ENCODE measurements around the gene IARS1.

IARS1 gene

DNA sequence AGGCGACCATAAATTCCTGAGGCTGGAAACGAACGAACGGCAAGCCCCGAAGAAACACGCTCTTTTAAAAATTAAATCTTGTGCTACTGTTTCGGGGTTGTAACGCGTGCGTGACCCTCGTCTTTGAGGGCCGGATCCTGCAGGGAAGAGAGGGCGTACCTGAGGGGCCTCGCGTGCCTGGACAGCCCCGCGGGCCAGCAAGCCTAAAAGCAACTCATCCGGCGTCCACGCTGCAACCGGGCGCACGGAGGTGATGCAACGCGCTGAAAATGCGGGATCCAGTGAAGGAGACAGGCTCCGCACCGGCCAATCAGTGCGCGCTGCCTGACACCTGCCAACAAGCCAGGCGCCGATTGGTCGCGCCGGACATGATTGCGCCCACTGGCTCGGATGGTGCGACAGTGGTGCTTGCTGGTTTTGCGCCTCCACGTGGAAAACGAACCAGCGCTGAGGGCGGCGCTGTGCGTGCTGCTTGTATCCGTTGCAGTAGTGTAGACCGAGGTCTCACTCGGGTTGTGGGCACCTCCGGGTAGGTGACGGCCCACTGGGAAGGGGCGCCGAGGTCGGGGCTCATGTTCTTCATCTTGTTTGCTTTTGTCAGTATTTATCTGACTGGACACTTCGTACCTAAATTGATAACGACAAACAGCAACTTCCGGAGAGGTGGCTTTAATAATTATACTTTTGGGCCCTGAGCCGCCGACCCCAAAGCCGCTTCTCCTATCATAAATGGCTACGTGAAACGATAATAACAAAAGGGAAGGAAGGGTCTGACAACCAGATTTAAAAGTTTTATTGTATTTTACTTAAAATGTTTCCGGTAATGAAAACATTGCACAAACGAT, at the start of gene IARS1:
Gene IARS1 (minus strand): TSS at position 246 of the 845 bp plus-strand sequence. CDS start 4,278 bp downstream, outside the sequence.
- H3K4me3 ChIP-seq: peak within 1 kb of the TSS; percentile 58 to 84 (median 71)

DNA sequence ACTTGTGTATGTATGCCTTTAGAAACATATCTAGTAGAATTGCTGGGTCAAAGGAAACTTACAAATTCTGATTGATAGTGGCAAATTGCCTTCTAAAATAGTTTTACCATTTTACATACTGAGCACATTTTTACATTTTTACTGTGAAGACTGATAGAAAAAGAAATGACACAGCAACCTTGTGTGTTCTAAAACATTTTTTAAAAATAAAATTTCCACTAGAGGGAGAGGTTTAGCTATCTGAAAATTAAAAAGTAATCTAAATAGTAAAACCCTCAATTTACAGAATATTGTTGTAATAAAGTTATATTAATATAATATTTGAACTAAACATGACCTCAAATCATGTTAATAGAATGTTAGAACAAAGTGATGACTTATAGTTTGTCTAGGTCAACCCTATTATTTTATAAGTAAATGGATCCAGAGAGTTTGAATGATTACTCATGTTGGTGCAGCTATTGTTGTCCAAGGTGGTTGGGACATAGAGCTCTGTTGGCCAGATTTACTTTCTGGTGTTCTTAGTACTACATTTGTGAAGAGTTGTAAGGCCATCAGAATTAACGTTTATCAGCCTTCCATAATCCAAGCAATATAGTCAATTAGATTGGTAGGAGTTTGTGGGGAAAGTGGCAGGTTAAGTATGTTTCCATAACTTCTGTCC, 49.5 kb upstream of the IARS1 start:
- peak overlapping the region in 6 of 21 experiments; percentile 5 to 58 (median 26) for H3K27ac ChIP-seq

More for the DNA sequence above, at the start of gene IARS1:
- H3K27ac ChIP-seq: peak within 1 kb of the TSS; percentile 35 to 91 (median 78)

DNA sequence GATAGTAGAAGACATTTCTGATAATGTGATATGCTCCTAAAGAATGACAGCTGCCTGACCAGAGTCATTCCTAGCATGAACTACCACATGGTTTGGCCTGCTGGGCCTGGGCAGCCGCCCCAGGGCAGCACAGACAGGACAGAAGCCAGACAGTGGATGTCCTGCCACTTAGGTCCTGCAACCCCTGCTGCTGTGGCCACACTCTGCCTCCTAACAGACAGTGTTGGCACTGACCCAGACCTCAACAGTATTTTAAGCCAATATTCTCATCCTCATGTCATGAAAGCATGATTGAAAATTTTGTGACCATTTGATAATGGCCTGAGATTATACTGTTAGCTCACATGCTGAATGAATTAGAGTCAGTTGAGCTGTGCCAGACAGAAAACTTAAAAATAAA, 48.1 kb upstream of the IARS1 start:
- Histone ChIP-seq H3K4me3 (no peak overlapping the region), H3K27ac (peak overlapping the region in 4 of 21 experiments; percentile 5 to 47 (median 27))

More for the DNA sequence above, 49.5 kb upstream of the IARS1 start:
- no peak overlapping the region for H3K4me3 ChIP-seq

DNA sequence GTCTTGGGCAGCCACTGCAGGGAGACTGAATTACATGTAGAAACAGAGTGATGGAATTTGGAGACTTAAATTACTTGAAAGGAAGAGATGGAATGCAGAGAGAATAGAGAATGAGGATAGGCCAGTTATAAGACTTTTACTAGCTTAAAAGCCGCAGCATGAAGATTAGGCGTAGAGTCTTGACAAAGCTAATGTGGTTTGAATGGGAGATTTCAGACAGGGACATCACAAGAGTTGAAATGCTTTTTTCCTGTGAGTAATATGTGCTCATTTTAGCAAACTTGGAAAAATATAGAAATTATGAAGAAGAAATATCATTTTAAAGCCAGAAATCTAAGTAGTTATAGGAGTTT, 39.8 kb upstream of the IARS1 start:
- Histone ChIP-seq H3K27ac (no peak overlapping the region), H3K4me3 (no peak overlapping the region)

DNA sequence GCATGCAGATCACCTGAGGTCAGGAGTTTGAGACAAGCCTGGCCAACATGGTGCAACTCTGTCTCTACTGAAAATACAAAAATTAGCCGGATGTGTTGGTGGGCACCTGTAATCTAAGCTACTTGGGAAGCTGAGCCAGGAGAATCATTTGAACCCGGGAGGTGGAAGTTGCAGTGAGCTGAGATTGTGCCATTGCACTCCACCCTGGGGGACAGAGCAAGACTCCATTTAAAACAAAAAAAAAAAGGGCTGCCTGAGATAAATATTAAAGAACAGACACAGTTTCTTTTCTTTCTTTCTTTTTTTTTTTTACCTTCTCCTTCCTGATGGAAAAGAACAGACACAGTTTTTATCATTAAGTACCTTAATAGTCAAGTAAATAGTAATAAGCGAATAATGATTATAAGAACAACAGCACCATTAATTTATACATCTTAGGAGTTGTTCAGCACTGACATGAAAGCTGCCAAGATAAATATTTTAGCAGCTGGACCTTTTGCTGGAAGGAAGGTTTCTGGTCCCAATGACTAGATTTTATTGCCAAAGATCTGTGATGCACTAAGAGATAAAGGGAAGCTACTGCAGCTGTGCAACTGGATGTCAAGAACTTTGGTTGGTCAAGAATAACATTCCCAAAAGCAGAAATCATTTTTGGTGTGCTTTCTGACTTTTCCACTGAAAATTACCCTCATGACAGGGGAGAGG, 39.2 kb upstream of the IARS1 start:
- Histone ChIP-seq H3K27ac (no peak overlapping the region), H3K4me3 (no peak overlapping the region)

DNA sequence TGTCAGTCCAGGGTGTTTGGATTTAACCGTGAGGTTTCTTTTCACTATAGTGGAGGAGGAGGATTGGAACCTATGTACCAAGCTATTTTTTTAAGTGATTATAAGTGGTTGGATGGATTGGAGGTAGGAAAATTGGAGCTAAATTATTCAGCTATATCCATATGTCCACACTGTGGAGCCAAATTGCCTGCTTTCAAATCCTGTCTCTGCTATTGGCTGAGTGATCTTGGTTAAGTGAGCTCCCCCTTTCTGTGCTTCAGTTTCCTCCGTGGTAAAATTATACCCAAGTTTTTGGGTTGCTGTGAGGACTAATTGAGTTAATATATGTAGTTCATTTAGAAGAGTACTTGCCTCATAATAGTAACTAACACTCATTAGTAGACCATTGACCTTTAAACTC, 34.7 kb upstream of the IARS1 start:
- Histone ChIP-seq H3K27ac (peak overlapping the region in 2 of 21 experiments; percentile 5 to 49), H3K4me3 (no peak overlapping the region)

DNA sequence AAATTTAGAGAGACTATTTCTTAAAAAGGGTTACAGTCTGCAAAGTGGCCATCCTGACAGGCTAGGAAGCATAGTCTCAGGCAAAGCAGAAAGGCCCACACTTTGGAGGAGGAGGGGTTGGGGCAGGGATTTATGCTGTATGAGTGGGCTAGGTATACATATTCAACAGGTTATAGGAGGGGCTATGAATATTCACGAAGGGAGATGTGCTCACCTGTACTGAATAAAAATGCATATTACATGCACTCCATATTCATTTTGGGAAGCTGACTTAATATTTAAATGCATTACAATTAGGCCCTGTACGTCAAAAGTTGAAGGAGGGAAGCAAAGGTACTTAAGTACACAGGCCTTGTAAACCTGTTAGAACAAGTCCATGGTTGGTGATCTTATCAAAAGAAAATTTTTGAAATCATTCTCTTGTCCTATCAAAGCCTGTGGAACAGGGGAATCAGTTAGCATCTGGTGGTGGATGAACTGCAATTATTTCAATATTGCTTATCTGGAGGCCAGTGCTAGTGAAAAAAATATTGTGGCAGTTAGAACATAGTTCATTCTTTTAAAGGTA, 33.9 kb upstream of the IARS1 start:
- Histone ChIP-seq H3K4me3 (no peak overlapping the region), H3K27ac (peak overlapping the region in 3 of 21 experiments; percentile 4 to 11 (median 5))

DNA sequence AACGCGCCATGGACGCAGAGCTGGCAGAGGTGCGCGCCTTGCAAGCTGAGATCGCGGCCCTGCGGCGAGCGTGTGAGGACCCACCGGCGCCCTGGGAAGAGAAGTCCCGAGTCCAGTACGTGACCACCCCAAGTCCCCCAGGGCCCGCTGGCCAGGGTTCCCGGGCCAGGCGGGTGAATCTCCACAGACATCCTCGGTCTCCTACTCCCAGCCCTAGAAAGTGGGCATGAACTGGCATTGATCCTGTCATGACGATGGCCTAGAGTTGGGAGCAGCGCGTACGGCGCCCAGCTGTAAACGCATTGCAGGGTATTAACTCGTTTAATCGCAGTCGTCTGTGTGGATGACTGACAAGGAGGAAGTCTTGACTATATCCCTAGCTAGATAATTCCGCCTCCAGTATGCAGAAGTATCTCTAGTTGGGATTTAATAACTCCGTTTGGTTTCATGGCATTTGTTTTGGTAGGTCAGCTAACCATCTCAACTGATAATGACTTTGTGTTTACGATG, 32.5 kb upstream of the IARS1 start:
- H3K4me3 ChIP-seq: peak overlapping the region; percentile 62 to 91 (median 68)
- H3K27ac ChIP-seq: peak overlapping the region; percentile 83 to 100 (median 99)

DNA sequence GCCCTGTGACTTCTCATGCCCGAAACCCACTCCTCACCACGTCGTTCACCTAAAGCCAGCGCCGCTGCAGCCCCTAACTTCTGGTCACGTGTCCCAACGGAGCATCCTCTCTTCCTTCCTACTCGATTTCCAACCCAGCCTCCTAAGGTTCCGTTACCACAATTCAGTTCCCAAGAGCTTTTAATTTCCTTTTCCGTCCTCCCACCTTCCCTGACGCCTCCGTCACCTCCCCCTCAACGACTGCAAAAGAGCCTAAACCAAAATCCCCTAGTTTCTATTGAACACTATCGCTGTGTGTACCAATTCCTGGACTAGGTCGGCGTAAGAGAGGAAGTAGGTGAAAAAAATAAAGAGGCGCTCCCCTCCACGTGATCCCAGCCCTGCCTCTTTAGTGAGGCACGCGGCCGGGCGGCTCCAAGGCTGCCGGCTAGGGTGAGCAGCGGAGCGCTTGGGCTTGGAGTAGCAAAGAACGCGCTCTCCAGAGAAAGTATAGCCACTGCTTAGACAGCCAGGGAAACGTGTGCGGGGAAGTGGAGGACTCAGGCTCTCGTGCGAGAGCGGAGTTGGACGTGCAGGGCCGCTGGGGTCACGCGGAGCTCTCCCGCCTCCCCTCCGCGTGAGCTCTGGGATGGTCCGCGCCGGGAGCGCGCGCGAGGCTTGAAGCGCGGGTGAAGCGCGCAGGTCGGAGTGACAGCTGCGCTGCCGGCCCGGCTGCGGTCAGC, 31.9 kb upstream of the IARS1 start, which contains the start of the genes CENPP and NOL8:
Gene CENPP (plus strand): TSS at position 685 of the 722 bp plus-strand sequence.
Gene NOL8 (minus strand): TSS at position 82 of the 722 bp plus-strand sequence. CDS start 1,189 bp downstream, outside the sequence.
- H3K27ac ChIP-seq: peak within 1 kb of the TSS; percentile 83 to 100 (median 99)

DNA sequence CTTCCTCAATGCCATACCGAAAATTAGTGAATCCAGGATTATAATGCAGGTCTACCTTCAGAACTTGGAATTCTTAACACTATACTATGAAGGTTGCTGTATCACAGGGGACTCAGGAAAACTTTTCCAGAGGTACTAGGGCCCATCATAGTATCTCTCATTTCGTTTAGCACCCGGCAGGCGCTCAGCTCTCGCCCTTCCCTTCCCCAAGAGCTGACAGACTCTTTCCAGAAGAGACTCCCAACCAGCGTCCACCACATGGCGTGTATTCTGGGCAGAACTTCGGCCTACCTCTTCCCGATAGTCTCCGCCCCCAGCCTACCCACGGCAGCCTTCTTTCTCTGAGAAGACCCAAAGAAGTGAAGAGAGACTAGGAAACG, 31.4 kb upstream of the IARS1 start:
- peak overlapping the region; percentile 83 to 100 (median 99) for H3K27ac ChIP-seq
- peak overlapping the region; percentile 62 to 91 (median 68) for H3K4me3 ChIP-seq

More for the DNA sequence above, 31.9 kb upstream of the IARS1 start, which contains the start of the genes CENPP and NOL8:
- H3K4me3 ChIP-seq: peak within 1 kb of the TSS; percentile 62 to 91 (median 68)

DNA sequence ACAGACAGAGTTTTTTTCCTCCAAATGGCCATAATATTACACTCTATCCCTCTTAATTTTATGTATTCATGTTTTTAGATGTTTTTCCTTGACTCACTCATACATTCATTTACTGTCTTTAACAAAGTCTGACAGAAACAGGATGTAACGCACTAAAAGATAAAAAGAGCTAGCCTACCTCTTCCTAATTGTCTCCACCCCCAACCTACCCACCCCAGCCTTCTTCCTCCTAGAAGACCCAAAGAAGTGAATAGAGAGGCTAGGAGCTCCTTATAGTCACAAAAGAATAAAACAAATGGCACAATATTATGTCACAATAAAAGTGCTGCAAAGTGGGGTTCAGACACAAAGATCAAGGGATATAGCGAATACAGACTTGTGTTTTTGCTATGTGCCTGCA, 30.9 kb upstream of the IARS1 start:
- Histone ChIP-seq H3K4me3 (peak overlapping the region; percentile 62 to 91 (median 68)), H3K27ac (peak overlapping the region in 20 of 21 experiments; percentile 95 to 100 (median 99))

DNA sequence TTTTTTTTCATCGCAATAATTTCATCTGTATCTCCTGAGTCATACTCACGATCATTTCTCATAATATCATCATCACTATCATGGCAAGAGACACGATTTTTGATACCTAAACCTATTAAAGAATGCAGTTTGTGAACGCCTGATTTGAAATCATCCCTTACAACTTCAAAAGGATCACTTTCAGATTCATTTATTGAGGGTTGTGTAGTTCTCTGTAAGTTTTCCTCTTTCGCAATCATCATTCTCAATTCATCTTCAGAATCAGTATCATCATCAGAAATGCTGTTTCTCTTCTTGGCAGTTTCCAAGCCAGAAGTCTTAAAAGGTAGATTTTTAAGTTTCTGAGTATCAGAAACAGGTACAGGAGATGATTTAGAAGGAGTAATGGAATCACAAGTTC, 22.0 kb upstream of the IARS1 start:
- Histone ChIP-seq H3K27ac (no peak overlapping the region), H3K4me3 (no peak overlapping the region)

DNA sequence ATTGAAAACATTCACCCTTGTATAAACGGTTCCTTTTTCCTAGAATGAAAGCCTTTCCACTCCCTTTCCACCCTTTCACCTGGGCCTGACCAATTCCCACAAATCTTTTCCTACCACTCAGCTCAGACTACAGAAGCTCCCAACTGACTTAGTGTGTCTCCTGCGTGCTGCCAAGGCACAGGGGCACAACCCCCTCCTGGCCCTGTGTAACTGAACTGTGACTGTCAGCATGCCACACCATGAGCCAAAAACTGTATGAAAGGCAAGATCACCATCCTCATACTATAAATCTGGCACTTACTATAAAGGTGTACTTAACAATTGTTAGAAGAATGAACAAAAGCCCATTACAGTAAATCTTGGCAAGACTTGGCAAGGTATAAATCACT, 20.1 kb upstream of the IARS1 start:
- peak overlapping the region in 1 of 21 experiments; percentile 41 for H3K27ac ChIP-seq
- H3K4me3 ChIP-seq: no peak overlapping the region

DNA sequence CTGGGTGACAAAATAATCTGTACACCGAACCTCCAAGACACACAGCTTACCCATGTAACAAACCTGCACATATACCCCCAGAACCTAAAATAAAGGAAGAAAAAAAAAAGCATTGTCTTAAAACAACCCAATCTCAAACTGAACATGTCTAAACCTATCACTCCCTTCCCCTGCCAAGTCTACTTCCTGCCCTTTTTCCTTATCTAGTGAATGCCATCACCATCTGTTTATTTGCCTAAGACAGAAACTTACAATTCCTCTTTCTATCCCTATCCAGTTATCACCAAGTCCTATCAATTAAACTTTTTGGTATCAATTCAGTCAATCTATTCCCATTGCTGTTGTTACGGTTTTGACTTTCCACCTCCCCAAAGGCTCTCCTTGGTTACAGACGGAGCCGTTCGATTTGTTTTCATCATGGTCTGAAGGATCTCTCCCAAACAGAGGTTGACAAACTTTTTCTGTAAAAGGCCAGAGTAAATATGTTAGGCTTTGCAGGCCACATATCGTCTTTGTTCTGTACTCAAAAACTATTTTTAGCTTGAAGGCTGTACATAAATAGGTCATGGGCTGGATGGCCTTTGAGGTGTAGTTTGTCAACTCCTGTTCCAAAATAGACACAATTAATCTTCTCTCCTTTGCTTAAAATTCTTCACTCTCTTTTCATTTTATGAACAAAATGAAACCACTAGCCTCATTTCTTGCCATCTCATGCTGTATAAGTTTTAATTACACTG, 19.6 kb upstream of the IARS1 start:
- Histone ChIP-seq H3K27ac (peak overlapping the region in 1 of 21 experiments; percentile 41), H3K4me3 (no peak overlapping the region)

DNA sequence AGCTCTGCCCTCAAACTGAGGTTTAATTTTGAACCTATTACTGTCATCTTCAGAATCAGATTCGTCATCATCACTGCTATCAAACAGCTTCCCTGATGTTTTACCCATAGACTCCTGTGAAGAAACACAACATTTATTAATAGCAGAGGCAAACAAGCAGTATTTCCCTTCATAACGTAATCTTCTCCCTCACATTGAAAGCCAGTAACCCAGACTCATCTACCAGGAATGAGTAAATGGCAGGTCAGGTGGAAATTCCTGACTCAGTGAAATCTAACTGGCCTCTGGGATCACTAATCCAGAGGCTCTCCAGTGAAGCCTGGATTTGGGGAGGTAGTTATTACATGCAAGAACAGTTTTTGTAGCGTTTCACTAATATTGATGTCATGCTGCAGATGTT, 17.1 kb upstream of the IARS1 start:
- Histone ChIP-seq H3K4me3 (no peak overlapping the region), H3K27ac (no peak overlapping the region)

DNA sequence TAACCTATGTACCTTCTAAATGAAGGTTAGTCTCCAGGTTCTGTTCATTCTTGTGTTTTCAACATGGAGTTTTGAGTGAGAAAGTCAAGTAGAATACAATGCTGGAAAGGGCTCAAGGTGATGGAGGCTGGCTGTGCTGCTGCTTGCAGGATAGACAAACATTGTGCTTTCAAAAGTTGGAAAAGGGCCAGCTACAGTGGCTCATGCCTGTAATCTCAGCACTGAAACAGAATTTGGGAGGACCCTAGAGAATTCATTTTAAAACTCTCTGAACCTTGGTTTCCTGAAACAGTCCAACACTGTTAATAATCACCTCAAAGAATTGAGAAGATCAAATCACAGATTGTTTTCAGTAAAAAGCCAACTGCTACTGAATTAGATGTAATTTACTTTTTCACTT, 15.4 kb upstream of the IARS1 start:
- Histone ChIP-seq H3K27ac (no peak overlapping the region), H3K4me3 (no peak overlapping the region)

DNA sequence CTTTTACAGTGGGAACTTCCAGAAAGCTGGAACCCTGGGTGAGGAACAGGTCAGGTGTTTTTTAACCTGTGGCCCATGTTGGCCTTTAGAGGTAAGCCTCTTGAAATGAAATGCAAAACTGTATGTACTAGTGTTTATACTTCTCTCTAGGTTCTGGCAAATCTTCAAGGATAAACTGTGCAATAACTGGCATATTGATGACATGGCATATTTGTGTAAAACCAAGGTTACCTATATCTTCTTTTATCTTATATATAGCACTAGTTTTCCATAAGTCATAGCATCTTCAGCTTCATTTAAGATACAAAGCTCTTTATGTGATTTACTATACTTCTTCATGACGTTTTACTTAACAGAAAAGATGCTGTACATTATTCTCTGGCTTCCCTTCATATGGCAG, 7.4 kb upstream of the IARS1 start:
- Histone ChIP-seq H3K27ac (no peak overlapping the region), H3K4me3 (no peak overlapping the region)

DNA sequence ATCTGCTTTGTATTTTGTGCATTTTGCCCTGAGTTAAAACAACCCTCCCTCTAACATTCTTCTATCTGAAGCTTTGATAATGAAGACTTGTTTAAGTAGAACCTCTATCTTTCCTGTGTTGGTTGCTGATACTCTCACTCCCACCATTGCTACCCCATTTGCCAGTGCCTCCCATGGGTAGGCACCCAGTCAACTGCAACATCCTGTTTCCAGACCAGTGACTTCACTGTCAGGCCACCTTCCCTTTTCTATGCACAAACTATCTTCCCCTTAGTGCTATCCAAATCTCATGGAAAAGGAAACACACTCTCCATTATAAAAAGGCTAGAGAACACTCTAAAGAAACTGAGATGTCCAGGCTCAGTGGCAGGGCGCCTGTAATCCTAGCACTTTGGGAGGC, 5.6 kb upstream of the IARS1 start:
- Histone ChIP-seq H3K4me3 (no peak overlapping the region), H3K27ac (no peak overlapping the region)
